A549 (cell line): ENCODE data around the gene CCNJ. TPM values are rescaled to one million over a fixed set of nuclear protein-coding genes. Genes with fewer than 3 reads are reported as not detected.

Experiments
- ATAC-seq, 2 experiments: fragments of 200-7000 bp in 1 of 2; fragments of >200 bp in 1 of 2; cut with Nextera tagmentation in 1 of 2; cut with Tn5 transposase in 1 of 2; 3 replicates each; pipeline versions ENCODE4 v1.8.0 to v1.9.1; 2018 to 2020; ENCODE audit warnings: mild to moderate bottlenecking in 1 of 2, moderate library complexity in 1 of 2
- CTCF ChIA-PET: fragments of 300-600 bp; sonication (Branson Sonifier 250); formaldehyde crosslinking; extraction: SDS; loops from one replicate; lab custom pipeline; 2021; ENCODE audit warnings: antibody characterized with exemption, inconsistent platforms; lab: Yijun Ruan, JAX
- POLR2A ChIA-PET: fragments of 350-600 bp; formaldehyde crosslinking; extraction: SDS; loops from one replicate; lab custom pipeline; 2021; ENCODE audit warnings: antibody characterized with exemption, inconsistent platforms; lab: Yijun Ruan, JAX
- DNase-seq, 2 experiments: peaks; one replicate each; pipeline versions ENCODE4 v3.0.0 to v3.0.0-alpha.2; 2011 to 2016; ENCODE audit warnings: low read depth in 1 of 2, low spot score in 1 of 2
- FAIRE-seq: peaks from 2 replicates; lab custom pipeline; 2011; peaks lifted over from hg19 to GRCh38; lab: Jason Lieb, UNC
- H3K27ac ChIP-seq, 2 experiments: fragments of >200 bp; sonication (Bioruptor Twin); formaldehyde crosslinking; 3 replicates each; pipeline ENCODE4 v1.5.1; 2016 to 2017
- H3K4me1 ChIP-seq: fragments of >200 bp; sonication (Bioruptor Twin); formaldehyde crosslinking; 3 replicates; pipeline ENCODE4 v1.6.1; 2016
- H3K4me2 ChIP-seq: fragments of >200 bp; sonication (Bioruptor Twin); formaldehyde crosslinking; 3 replicates; pipeline ENCODE4 v1.6.1; 2016
- H3K4me3 ChIP-seq: fragments of >200 bp; sonication (Bioruptor Twin); formaldehyde crosslinking; 3 replicates; pipeline ENCODE4 v1.5.1; 2016
- H3K9me3 ChIP-seq: fragments of >200 bp; sonication (Bioruptor Twin); formaldehyde crosslinking; 3 replicates; pipeline ENCODE4 v1.6.1; 2016
- BCL3 ChIP-seq: fragments of >200 bp; sonication (Bioruptor Twin); formaldehyde crosslinking; IDR thresholded peaks from 3 replicates; pipeline ENCODE4 v1.6.1; 2016
- CTCF ChIP-seq: fragments of >200 bp; sonication (Bioruptor Twin); formaldehyde crosslinking; IDR thresholded peaks from 3 replicates; pipeline ENCODE4 v1.5.1; 2016
- E2F6 ChIP-seq: IDR thresholded peaks from 2 replicates; pipeline ENCODE4 v1.6.1; 2012; ENCODE audit warnings: low read depth, borderline replicate concordance
- EHF ChIP-seq: fragments of 250-450 bp; sonication (Bioruptor Pico); IDR thresholded peaks from 2 replicates; pipeline ENCODE4 v1.5.0; 2020; ENCODE audit warnings: mild to moderate bottlenecking
- FOSL2 ChIP-seq, 2 experiments: fragments of 450-650 bp in 1 of 2; fragments of >200 bp in 1 of 2; sonication (Bioruptor Twin) in 1 of 2; formaldehyde crosslinking; IDR thresholded peaks; 2 replicates each; pipeline versions ENCODE4 v1.5.0 to v1.6.1; 2016 to 2020; ENCODE audit warnings: mild to moderate bottlenecking in 1 of 2, moderate library complexity in 1 of 2
- FOXS1 ChIP-seq: fragments of 250-450 bp; sonication (Bioruptor Pico); IDR thresholded peaks from 2 replicates; pipeline ENCODE4 v1.5.0; 2020; ENCODE audit warnings: mild to moderate bottlenecking, moderate library complexity
- HES2 ChIP-seq: fragments of >200 bp; sonication (Bioruptor Twin); formaldehyde crosslinking; IDR thresholded peaks from 2 replicates; pipeline ENCODE4 v1.6.1; 2016
- HOXB5 ChIP-seq: fragments of 250-450 bp; sonication (Bioruptor Pico); IDR thresholded peaks from 2 replicates; pipeline ENCODE4 v1.5.0; 2020; ENCODE audit warnings: mild to moderate bottlenecking, moderate library complexity
- JUNB ChIP-seq: fragments of >200 bp; sonication (Bioruptor Twin); formaldehyde crosslinking; IDR thresholded peaks from 2 replicates; pipeline ENCODE4 v1.6.1; 2016
- MAFK ChIP-seq: fragments of 450-650 bp; IDR thresholded peaks from 2 replicates; pipeline ENCODE4 v1.6.1; 2014; ENCODE audit not compliant: partially characterized antibody
- MAZ ChIP-seq: fragments of 150-350 bp; IDR thresholded peaks from 2 replicates; pipeline ENCODE4 v1.6.1; 2014; ENCODE audit warnings: antibody characterized with exemption, low read depth, low read length, borderline replicate concordance
- PBX3 ChIP-seq: IDR thresholded peaks from 2 replicates; pipeline ENCODE4 v1.6.1; 2012
- PHF8 ChIP-seq: fragments of 200-600 bp; sonication (generic); IDR thresholded peaks from 2 replicates; pipeline ENCODE4 v1.6.1; 2016; ENCODE audit warnings: low read depth, mild to moderate bottlenecking, antibody characterized with exemption, moderate library complexity, borderline replicate concordance
- POLR2A ChIP-seq: IDR thresholded peaks from 2 replicates; pipeline ENCODE4 v1.6.1; 2012; ENCODE audit warnings: mild to moderate bottlenecking, low read length
- POLR2AphosphoS2 ChIP-seq: conservative IDR thresholded peaks from 2 replicates; pipeline ENCODE4 v1.6.1; 2012; ENCODE audit warnings: low read length, improper control_type of control experiment, inconsistent platforms
- RAD21 ChIP-seq, 2 experiments: fragments of >200 bp in 1 of 2; sonication (Bioruptor Twin) in 1 of 2; formaldehyde crosslinking in 1 of 2; IDR thresholded peaks in 1 of 2; conservative IDR thresholded peaks in 1 of 2; 2 replicates in 1 of 2; 3 replicates in 1 of 2; pipeline ENCODE4 v1.6.1; 2012 to 2018; ENCODE audit warnings: inconsistent platforms in 1 of 2
- RARB ChIP-seq: fragments of 250-450 bp; sonication (Bioruptor Pico); IDR thresholded peaks from 2 replicates; pipeline ENCODE4 v1.8.0; 2021; ENCODE audit warnings: mild to moderate bottlenecking, moderate library complexity
- RNF2 ChIP-seq: fragments of 200-600 bp; sonication (generic); IDR thresholded peaks from 2 replicates; pipeline ENCODE4 v1.6.1; 2016; ENCODE audit warnings: low read depth, mild to moderate bottlenecking, antibody characterized with exemption, moderate library complexity, borderline replicate concordance
- SMC3 ChIP-seq: fragments of >200 bp; sonication (Bioruptor Twin); formaldehyde crosslinking; IDR thresholded peaks from 3 replicates; pipeline ENCODE4 v1.6.1; 2018; ENCODE audit warnings: inconsistent platforms
- WGBS: methylation state at CpG from one replicate; pipeline ENCODE4 v1.1.6; 2017; ENCODE audit errors: missing lambda C conversion rate; 5-methylcytosine and 5-hydroxymethylcytosine counted together
- polyA plus RNA-seq, 4 experiments: library from polyadenylated mRNA; depleted of rRNA in 3 of 4; stranded (reverse); fragments of >200 nt; fragmentation: RNase III in 1 of 4; extraction: RNeasy Plus Mini Kit Qiagen cat#74134 plus additional on column Dnase treatment in 1 of 4; gene quantifications; 2 replicates in 3 of 4; 3 replicates in 1 of 4; pipeline ENCODE4 v1.2.3, GENCODE V29; 2011 to 2017

CCNJ gene
- polyA plus RNA-seq, 2 of the 4 experiments (the other 2 are of a cell fraction): 6.5 to 12.0 TPM

GRCh38 chr10:96013956-96014355 lies 29.4 kb upstream of the CCNJ start:
- CTCF ChIA-PET: interaction anchor here (1.0 to 9.8 kb wide), 2 partner anchors 14 to 281 kb away, joined by 3 to 148 read pairs; no protein-coding TSS in a partner anchor
- DNase-seq (no peak), ATAC-seq (no peak), FAIRE-seq (no peak)
- Histone ChIP-seq H3K9me3 (no peaks in the 10 kb centered on the region), H3K4me1 (no peaks in the 10 kb centered on the region), H3K27ac (no peak overlapping the region), H3K4me2 (no peak overlapping the region), H3K4me3 (no peak overlapping the region)
- 4% methylated on average over 2 of the region's 2 CpGs for WGBS
- TF ChIP-seq RARB (CRISPR knock-in tag) (no peak), PBX3 (no peak), BCL3 (no peak), EHF (CRISPR knock-in tag) (no peak)
- POLR2A ChIA-PET: no interaction called here

GRCh38 chr10:96014473-96015102 lies 28.8 kb upstream of the CCNJ start:
- Histone ChIP-seq H3K4me2 (no peak overlapping the region), H3K27ac (no peak overlapping the region), H3K4me3 (no peak overlapping the region), H3K9me3 (no peaks in the 10 kb centered on the region), H3K4me1 (no peaks in the 10 kb centered on the region)
- ATAC-seq (no peak), FAIRE-seq (no peak), DNase-seq (no peak)
- POLR2A ChIA-PET: no interaction called here
- TF ChIP-seq SMC3: no peak
- no peak for TF ChIP-seq PHF8
- TF ChIP-seq MAZ: no peak
- 45% methylated on average over 2 of the region's 2 CpGs for WGBS
- CTCF ChIA-PET: interaction anchor here (1.0 to 9.8 kb wide), 3 partner anchors 8 to 280 kb away, joined by 3 to 148 read pairs (median 22); no protein-coding TSS in a partner anchor

GRCh38 chr10:96017191-96017687 lies 26.1 kb upstream of the CCNJ start:
- 0% methylated on average over 5 of the region's 5 CpGs for WGBS
- H3K4me3 ChIP-seq: no peak overlapping the region
- TF ChIP-seq POLR2A (no peak), RAD21 (conservative IDR thresholded peaks at IDR 0.05 in 1 of 2, IDR thresholded peaks at IDR 0.05 in 1 of 2) (peak; percentile 81 to 87), PHF8 (no peak), CTCF (peak; percentile 85), SMC3 (peak; percentile 68)
- TF ChIP-seq, all 56 proteins: peak for 3
- ATAC-seq: peak; percentile 96 to 99
- peak overlapping the region; percentile 16; the same call in 1 of the 3 replicates for H3K4me2 ChIP-seq
- H3K4me1 ChIP-seq: no peaks in the 10 kb centered on the region
- no peak overlapping the region for H3K27ac ChIP-seq
- peak; percentile 90 for FAIRE-seq
- no peaks in the 10 kb centered on the region for H3K9me3 ChIP-seq
- peak; percentile 69 for DNase-seq
- ChIA-PET POLR2A (no interaction called here), CTCF (interaction anchor here (0.6 to 9.8 kb wide), 43 partner anchors 9 to 1123 kb away, joined by 3 to 148 read pairs (median 3); partner anchors contain the start of genes TCTN3 and ZNF518A)

- 32% methylated on average over 1 of the region's 1 CpG for whole genome bisulfite sequencing
- CTCF ChIA-PET: interaction anchor here (0.6 to 2.9 kb wide), 4 partner anchors 10 to 272 kb away, joined by 3 to 12 read pairs (median 3); no protein-coding TSS in a partner anchor
- H3K4me2 ChIP-seq: no peak overlapping the region
Observed at GRCh38 chr10:96021332-96021731, 22.1 kb upstream of the CCNJ start.

More at GRCh38 chr10:96021332-96021731, 22.1 kb upstream of the CCNJ start:
- H3K4me3 ChIP-seq: no peak overlapping the region
- no peak overlapping the region for H3K27ac ChIP-seq
- no peaks in the 10 kb centered on the region for H3K4me1 ChIP-seq
- no peak for FAIRE-seq
- DNase-seq: no peak
- TF ChIP-seq JUNB: no peak
- TF ChIP-seq MAFK: no peak
- TF ChIP-seq HES2: no peak
- no peak for TF ChIP-seq E2F6
- no peak for TF ChIP-seq RNF2
- no peak for TF ChIP-seq HOXB5 (CRISPR knock-in tag)
- TF ChIP-seq POLR2AphosphoS2: no peak
- no peak for TF ChIP-seq FOSL2 (IDR thresholded peaks at IDR 0.05)
- no peak for TF ChIP-seq FOSL2 (CRISPR knock-in tag; IDR thresholded peaks at IDR 0.05)
- no peak for TF ChIP-seq FOXS1 (CRISPR knock-in tag)
- POLR2A ChIA-PET: no interaction called here
- no peak for ATAC-seq
- no peaks in the 10 kb centered on the region for H3K9me3 ChIP-seq
